Gastroesophageal sphincter (tissue), 4 donors: Measurements from ENCODE around the gene POLR1E. TPM values are rescaled to one million over a fixed set of nuclear protein-coding genes. Genes with fewer than 3 reads are reported as not detected.

ENCODE experiments used
- ATAC-seq: fragments of 150-250 bp; one replicate; pipeline ENCODE4 v1.9.1; 2016; ENCODE audit warnings: mild to moderate bottlenecking, moderate library complexity
- H3K27ac ChIP-seq, 4 donors: fragments of 200-600 bp; sonication (generic) in 3 of 4; 1 replicate in 3 of 4; 2 replicates in 1 of 4; pipeline ENCODE4 v1.5.1; 2016 to 2019
- H3K27me3 ChIP-seq: fragments of 200-600 bp; sonication (generic); one replicate; pipeline ENCODE4 v1.5.1; 2019
- H3K36me3 ChIP-seq, 2 donors: fragments of 200-600 bp; sonication (generic); one replicate each; pipeline ENCODE4 v1.5.1; 2019; ENCODE audit warnings: control low read depth in 1 of 2
- H3K4me1 ChIP-seq, 3 donors: fragments of 200-600 bp; sonication (generic); 1 replicate in 2 of 3; 2 replicates in 1 of 3; pipeline ENCODE4 v1.5.1; 2016 to 2019; ENCODE audit warnings: control low read depth in 2 of 3
- H3K4me3 ChIP-seq, 2 donors: fragments of 200-600 bp; sonication (generic); one replicate each; pipeline ENCODE4 v1.5.1; 2019; ENCODE audit warnings: mild to moderate bottlenecking in 1 of 2, moderate library complexity in 1 of 2
- H3K9me3 ChIP-seq, 3 donors: fragments of 200-600 bp; sonication (generic); one replicate each; pipeline ENCODE4 v1.5.1; 2017 to 2019; ENCODE audit warnings: control low read depth in 2 of 3
- EP300 ChIP-seq: sonication (generic); formaldehyde crosslinking; IDR thresholded peaks from one replicate; pipeline ENCODE4 v1.6.1; 2017; ENCODE audit warnings: antibody characterized with exemption, mild to moderate bottlenecking
- POLR2A ChIP-seq, 2 donors: fragments of 450-650 bp; IDR thresholded peaks; one replicate each; pipeline ENCODE4 v1.6.1; 2017; ENCODE audit warnings: antibody characterized with exemption in 2 of 2, mild to moderate bottlenecking in 2 of 2, moderate library complexity in 1 of 2
- POLR2AphosphoS5 ChIP-seq: sonication (generic); formaldehyde crosslinking; IDR thresholded peaks from one replicate; pipeline ENCODE4 v1.6.1; 2017; ENCODE audit warnings: antibody characterized with exemption
- WGBS, 2 donors: methylation state at CpG; one replicate each; pipeline ENCODE4 v1.1.5; 2018; ENCODE audit warnings: low coverage in 1 of 2; 5-methylcytosine and 5-hydroxymethylcytosine counted together
- total RNA-seq, 4 donors: library from RNA; depleted of rRNA; stranded (reverse); fragments of >200 nt; gene quantifications; one replicate each; pipeline ENCODE4 v1.1.0, GENCODE V29; 2016
- TF ChIP-seq, protein P1 (sequence below), 4 experiments: fragments of 200-600 bp in 2 of 4; fragments of 450-650 bp in 2 of 4; sonication (generic) in 1 of 4; IDR thresholded peaks; one replicate each; pipeline ENCODE4 v1.5.1; 2017 to 2019; ENCODE audit warnings: antibody characterized with exemption in 4 of 4, mild to moderate bottlenecking in 2 of 4, moderate library complexity in 2 of 4

Gene POLR1E
- total RNA-seq, 4 donors from 2014 or later: 22.3 to 44.0 (median 25.4) TPM

DNA sequence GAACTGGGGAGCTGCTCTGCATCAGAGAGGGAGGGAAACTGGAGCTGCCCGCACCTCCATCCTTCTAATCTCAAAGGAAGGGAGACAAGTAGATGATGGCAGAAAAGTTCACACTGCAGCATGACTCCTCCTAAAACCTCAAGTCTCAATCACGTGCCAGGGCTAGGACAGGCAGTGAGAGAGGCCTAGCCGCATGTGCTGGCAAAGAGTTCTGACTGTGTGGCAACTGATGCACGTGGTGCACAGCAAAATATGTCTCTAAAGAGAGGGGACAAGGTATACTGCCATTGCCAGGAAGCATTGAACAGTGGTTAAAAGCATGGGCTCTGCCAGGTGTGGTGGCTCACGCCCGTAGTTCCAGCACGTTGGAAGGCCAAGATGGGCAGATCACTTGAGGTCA, 52.4 kb downstream of the POLR1E start:
- H3K36me3 ChIP-seq: peaks cover 0 to 75% of the 10 kb centered on the region in 2 donors
- no peak for ATAC-seq
- no peaks in the 10 kb centered on the region for H3K27me3 ChIP-seq
- no peaks in the 10 kb centered on the region for H3K9me3 ChIP-seq
- no peaks in the 10 kb centered on the region for H3K4me1 ChIP-seq
- no peak overlapping the region for H3K4me3 ChIP-seq
- TF ChIP-seq POLR2AphosphoS5: no peak
- TF ChIP-seq EP300: no peak
- TF ChIP-seq POLR2A (IDR thresholded peaks at IDR 0.05): no peak
- TF ChIP-seq, protein P1, sequence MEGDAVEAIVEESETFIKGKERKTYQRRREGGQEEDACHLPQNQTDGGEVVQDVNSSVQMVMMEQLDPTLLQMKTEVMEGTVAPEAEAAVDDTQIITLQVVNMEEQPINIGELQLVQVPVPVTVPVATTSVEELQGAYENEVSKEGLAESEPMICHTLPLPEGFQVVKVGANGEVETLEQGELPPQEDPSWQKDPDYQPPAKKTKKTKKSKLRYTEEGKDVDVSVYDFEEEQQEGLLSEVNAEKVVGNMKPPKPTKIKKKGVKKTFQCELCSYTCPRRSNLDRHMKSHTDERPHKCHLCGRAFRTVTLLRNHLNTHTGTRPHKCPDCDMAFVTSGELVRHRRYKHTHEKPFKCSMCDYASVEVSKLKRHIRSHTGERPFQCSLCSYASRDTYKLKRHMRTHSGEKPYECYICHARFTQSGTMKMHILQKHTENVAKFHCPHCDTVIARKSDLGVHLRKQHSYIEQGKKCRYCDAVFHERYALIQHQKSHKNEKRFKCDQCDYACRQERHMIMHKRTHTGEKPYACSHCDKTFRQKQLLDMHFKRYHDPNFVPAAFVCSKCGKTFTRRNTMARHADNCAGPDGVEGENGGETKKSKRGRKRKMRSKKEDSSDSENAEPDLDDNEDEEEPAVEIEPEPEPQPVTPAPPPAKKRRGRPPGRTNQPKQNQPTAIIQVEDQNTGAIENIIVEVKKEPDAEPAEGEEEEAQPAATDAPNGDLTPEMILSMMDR (IDR thresholded peaks at IDR 0.05): no peak
- H3K27ac ChIP-seq: no peak overlapping the region
- 92 to 97% methylated on average over 5 of the region's 7 CpGs for WGBS, 2 donors

DNA sequence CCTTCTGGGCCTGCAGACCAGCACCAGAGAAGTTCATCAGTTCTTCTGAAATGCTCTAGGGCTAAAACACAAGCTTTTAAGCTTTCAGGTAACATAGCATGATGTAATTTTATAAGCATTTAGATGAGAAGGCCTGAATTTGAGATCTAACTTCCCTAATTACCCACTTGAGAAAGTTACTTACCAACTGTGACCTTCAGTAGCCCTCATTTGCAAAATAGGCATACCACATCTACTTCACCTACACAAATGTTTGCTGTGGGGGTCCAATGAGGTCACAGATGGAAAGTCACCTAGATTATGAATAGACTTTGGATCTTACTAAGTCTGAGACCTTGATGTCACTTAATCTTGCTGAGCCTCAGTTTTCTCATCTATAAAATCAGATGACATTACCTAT, 53.9 kb downstream of the POLR1E start:
- no peak overlapping the region for H3K4me3 ChIP-seq
- TF ChIP-seq, protein P1 (IDR thresholded peaks at IDR 0.05): no peak
- no peak for TF ChIP-seq POLR2AphosphoS5
- no peak for TF ChIP-seq EP300
- no peak for TF ChIP-seq POLR2A (IDR thresholded peaks at IDR 0.05)
- peaks cover 0 to 70% of the 10 kb centered on the region in 2 donors for H3K36me3 ChIP-seq
- no peaks in the 10 kb centered on the region for H3K4me1 ChIP-seq
- H3K27me3 ChIP-seq: no peaks in the 10 kb centered on the region
- no peaks in the 10 kb centered on the region for H3K9me3 ChIP-seq
- ATAC-seq: no peak
- no peak overlapping the region for H3K27ac ChIP-seq

DNA sequence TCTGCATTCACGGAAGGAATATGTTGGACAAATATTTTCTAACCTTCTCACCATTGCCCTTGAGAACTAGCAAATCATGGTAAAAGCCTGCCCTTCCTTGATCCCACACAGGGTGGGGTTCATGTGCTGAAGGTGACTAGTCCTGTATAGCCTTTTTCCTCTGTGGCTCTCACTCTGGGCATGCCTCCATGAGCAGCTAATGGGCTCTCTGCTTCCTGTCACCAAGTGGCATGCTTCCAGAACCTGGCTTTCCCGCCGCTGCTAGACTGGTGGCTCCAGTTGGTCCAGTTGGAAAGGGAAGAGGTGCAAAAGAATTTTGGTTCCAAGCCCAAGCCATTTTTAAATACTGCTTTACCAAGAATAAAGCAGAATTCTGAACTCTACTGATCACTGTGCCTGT, 54.9 kb downstream of the POLR1E start:
- Histone ChIP-seq H3K9me3 (no peaks in the 10 kb centered on the region), H3K4me3 (no peak overlapping the region), H3K27ac (no peak overlapping the region), H3K4me1 (no peaks in the 10 kb centered on the region), H3K27me3 (no peaks in the 10 kb centered on the region), H3K36me3 (peaks cover 0 to 60% of the 10 kb centered on the region in 2 donors)
- ATAC-seq: no peak
- TF ChIP-seq POLR2AphosphoS5 (no peak), POLR2A (IDR thresholded peaks at IDR 0.05) (no peak), EP300 (no peak)
- TF ChIP-seq, protein P1 (IDR thresholded peaks at IDR 0.05): no peak
- 53 to 87% methylated on average over 3 of the region's 3 CpGs for WGBS, 2 donors

DNA sequence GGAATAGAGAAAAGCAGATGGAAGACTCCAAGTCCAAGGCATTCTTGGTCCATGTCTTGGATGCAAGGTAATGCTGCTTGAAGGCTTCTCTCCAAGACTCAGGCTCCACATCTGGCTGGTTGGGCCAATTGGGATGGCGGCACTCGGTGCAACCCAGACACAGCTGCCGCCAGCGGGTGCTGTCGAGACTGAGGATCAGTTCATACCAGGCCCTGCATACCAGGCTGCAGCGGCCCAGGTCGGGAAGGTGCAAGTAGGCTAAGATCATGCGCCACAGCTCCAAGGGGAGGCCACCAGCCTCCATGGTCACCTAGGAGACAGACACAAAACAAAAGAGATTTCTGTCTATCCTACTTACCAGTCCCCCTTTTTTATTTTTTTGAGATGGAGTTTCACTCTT, 55.7 kb downstream of the POLR1E start:
- H3K36me3 ChIP-seq: peaks cover 0 to 51% of the 10 kb centered on the region in 2 donors
- no peak overlapping the region for H3K27ac ChIP-seq

DNA sequence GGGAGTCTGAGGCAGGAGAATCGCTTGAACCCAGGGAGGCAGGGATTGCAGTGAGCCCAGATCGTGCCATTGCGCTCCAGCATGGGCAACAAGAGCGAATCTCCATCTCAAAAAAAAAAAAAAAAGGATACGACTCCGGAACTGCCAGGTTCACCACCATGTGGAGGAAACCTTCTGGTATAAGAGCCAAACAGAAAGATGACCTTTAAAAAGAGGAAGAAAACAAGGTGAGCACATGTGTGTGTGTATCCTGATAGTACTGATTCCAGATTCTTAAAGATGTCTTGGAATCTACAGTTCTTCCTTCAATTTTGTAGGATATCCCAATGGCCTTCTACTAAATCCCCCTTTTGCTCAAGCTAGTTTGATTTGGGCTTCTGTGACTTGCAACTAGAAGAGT, 56.7 kb downstream of the POLR1E start:
- ATAC-seq: no peak
- TF ChIP-seq, protein P1 (IDR thresholded peaks at IDR 0.05): no peak
- TF ChIP-seq POLR2AphosphoS5 (no peak), POLR2A (IDR thresholded peaks at IDR 0.05) (no peak), EP300 (no peak)
- Histone ChIP-seq H3K36me3 (peaks cover 0 to 41% of the 10 kb centered on the region in 2 donors), H3K4me3 (no peak overlapping the region), H3K27me3 (no peaks in the 10 kb centered on the region), H3K27ac (no peak overlapping the region), H3K9me3 (no peaks in the 10 kb centered on the region), H3K4me1 (no peaks in the 10 kb centered on the region)
- WGBS, 2 donors: 99 to 100% methylated on average over 3 to 6 of the region's 6 CpGs

More for the DNA sequence above, 55.7 kb downstream of the POLR1E start:
- no peak overlapping the region for H3K4me3 ChIP-seq
- no peaks in the 10 kb centered on the region for H3K27me3 ChIP-seq
- no peak for ATAC-seq
- 92 to 100% methylated on average over 1 to 2 of the region's 8 CpGs for WGBS, 2 donors
- H3K4me1 ChIP-seq: no peaks in the 10 kb centered on the region
- TF ChIP-seq POLR2AphosphoS5 (no peak), EP300 (no peak), POLR2A (IDR thresholded peaks at IDR 0.05) (no peak)
- TF ChIP-seq, protein P1 (IDR thresholded peaks at IDR 0.05): no peak
- no peaks in the 10 kb centered on the region for H3K9me3 ChIP-seq
